ENCODE results near the gene GRIN2A.

Gene GRIN2A

DNA sequence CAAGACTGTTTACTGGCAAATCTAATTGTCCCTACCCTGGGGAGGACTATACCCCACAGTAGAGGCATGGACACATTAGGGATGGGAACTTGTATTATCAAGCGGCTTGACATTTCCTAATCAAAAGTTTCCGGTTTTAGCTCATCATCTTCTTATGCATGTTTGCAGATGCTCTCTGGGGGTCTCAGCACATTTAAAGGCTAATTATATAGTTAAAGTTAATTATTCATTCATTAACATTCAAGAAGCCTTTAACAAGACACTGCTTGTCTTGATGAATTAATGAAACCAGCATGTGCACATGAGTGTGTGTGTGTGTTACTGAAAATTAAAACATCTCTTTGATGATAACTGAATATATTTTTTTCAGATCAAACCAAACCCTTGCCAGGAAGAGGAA is 377.1 kb downstream of the GRIN2A start:
- no peak for DNase-seq

- DNase-seq: no peak
These were observed 380.1 kb downstream of the GRIN2A start for GRCh38 chr16:9802160-9802559.

DNA sequence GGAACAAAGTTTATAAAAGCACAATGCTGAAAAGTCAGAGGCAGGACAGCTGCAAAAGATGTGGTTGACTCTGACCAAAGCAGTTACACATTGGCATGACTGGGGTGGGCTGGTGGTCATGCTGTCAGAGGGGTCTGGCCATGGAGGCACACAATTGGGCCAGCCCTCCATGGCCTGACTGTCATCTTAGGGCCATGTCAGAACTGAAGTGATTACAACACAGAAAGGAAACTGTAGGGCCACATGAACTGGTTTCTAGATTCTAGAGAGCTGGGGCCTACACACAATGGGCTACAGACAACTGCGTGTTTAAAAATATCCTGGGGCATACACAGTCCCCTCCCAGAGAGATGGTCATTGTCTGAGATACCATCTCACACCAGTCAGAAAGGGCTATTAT is 380.6 kb downstream of the GRIN2A start:
- DNase-seq: no peak

DNA sequence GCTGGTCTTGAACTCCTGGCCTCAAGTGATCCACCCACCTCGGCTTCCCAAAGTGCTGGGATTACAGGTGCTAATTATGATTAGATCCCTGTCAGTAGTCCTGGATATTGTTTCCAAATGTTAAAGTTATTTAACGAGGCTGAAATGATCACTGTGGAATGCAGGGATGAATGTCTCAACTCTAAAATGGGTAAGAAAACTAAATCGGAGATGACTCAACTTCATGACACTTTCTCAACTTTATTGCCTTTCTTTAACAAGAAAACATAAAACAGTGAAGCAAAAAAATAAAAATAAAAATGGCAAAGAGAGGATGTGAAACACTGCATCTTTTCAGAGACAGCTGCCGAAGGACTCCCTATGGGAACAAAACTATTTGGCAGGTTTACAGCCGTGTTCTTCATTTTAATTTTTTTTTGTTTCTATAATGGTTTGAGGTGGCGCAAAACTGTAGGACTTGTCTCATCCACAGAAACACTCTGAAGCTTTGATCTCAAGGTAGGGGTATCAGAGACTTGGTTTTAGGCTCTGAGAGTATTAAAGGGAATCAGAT is 382.0 kb downstream of the GRIN2A start:
- no peak for DNase-seq

DNA sequence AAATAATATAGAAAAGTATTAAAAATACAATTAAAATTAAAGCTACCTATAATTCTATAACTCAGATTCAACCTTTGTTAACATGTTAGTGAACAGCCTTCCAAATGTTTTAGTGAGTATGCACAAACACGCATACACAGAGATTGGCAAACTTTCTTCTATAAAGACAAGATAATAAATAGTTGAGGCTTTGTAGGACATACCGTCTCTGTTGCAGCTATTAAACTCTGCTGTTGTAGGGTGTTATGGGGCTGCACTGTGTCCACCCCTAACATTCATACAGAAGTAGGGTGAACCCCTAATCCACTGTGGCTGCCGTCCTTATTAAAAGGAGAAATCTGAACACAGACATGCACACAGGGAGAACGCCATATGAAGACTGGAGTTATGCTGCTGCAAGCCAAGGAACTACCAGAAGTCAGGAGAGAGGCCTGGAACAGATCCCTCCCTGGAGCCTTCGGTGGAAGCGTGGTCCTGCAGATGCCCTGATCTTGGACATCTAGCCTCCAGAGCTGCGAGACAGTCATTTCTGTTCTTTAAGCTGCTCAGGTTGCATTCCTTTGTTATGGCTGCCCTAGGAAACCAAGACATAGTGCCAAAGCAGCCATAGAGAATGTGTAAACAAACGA is 383.2 kb downstream of the GRIN2A start:
- DNase-seq: no peak

DNA sequence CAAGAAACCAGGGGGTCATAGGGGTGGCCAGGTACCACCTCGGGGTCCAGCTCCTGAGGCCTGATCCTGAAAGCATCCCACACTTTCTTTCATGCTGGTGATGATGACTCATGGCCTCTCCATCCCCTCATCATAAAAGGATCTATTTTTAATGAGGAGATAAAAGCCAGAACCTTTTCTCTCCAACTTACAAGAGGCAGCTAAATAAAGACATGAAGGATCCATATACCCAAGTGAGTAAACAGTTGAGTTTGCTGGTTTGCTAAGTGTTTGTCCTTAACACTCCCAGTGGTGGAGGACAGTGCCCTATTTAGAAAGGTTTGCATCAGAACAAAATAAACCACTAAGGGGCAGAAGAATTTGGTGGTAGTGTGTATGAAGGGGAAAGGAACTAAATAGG is 383.8 kb downstream of the GRIN2A start:
- no peak for DNase-seq

DNA sequence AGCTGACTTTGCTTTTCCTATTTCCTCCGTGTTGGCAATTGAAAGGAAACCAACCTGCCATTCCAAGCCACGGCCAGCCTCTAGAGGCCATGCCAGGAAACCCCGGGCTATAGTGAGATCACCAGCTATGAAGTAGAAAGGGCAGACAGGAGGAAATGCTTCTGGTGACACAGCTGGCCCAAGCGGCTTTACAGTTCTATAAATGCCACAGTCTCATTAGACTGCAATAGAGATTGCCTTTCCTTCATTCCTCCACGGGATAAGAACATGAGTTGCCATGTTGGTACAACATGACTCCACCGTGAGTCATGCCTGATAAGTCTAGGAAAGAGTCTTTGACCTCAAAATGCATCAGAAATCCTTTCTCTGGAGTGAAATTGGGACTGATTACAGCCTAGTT is 384.9 kb downstream of the GRIN2A start:
- no peak for DNase-seq

DNA sequence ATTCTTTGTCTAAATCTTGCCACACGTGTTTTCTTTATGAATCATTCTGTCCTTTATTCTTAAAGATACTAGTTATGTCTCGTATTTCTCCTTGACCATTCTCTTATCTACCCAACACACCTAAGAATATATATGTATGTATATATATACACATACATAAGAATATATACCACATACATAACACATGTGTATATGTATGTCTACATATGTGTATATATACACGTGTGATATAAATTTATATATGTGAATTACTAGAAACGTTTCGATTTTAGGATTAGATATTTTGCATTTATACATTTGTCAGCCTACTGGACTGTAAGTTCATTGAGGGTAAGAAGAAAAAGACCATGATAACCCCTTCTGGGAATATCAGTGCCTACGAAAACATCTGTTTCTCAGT is 388.6 kb downstream of the GRIN2A start:
- DNase-seq: no peak

DNA sequence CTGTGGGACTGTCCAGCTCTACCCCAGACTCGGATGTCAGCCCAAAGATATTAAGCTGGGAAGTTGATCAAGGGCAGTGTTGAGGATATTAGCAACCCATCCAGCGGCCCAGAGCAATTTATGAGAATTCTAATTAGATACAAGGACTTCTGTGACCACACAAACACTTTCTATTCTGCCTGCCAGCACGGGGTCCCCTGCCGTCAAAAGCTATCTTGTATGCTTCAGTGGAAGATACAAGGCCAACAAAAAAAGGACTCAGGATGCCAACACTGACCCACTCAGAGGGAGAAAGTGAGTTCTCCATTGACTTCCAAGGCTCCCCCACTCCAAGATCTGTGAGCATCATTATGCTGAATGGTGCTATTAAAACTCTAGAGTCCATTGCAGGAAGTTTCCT is 390.7 kb downstream of the GRIN2A start:
- DNase-seq: no peak

DNA sequence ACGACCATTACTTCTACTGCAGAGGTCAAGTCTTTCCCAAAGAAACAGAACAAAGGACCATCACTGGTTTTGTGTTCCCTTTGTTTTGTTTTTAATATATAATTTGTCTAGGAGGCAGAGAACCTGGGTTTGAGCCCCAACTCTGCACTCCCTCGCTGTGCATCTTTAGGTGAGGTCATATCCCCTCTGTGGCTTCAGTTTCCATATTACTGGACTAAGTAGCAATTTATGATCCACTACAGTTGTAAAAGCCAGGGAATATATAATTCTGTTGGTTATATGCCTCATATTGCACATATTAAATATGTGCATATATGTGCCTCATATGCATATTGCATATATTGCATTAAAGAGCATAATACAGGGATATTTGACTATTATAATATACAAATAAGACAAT is 392.0 kb downstream of the GRIN2A start:
- DNase-seq: no peak

DNA sequence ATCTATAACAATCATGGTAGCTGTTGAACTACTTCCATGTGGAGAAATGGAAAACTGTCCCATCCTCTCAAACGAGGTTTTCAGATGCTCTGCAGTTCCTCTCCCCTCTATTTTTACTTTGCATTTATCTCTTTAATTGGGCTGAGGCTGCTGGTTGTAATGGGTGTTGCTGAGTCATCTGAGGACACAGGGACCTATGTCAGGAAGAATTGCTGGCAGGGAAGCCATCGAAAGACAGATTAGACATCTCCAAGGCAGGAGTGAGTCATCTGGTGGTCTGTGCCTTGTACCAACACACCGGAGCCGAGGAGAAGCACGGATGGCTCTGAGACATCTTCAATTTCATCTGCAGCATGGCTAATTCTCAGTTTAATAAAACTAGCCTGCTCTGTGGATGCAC is 394.5 kb downstream of the GRIN2A start:
- DNase-seq: no peak

- DNase-seq: no peak
These were observed 401.4 kb downstream of the GRIN2A start for GRCh38 chr16:9780831-9781230.

DNA sequence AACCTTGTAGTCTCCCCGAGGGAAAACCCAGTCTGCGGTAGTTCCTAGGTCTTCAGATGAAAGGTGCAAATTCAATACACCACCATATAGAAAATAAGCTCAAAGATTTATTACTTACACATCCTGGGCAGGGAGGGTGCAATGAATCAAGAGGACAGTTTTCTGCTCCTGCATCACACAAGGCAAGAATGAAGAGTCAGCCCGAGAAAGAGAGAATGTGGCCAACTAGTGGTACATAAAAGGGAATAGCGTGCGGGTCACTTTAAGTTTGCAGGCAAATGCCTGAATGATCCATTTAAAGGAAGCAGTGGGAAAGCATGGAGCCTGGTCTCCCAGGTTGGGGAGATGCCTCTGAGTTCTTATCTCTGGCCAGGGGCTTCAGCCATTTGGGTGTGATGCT is 403.4 kb downstream of the GRIN2A start:
- DNase-seq: no peak

DNA sequence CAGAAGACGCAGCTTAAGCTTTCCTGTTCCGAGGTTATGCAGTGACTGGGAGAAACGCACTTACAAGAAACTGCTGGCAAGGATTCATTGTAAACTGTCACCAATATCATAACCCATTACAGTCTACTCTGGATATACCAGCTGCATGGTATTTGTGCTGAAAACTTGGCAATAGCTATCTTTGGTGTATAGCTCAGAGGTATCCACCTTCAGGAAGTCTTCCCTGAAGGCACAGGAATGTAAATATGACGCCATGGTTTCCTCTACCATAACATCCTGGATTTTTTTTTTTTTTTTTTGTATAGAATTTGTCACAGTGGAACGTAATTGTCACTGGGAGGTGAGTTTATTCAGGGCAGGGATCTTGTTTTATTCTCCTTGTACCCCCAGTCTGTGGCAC is 406.2 kb downstream of the GRIN2A start:
- DNase-seq: no peak

- DNase-seq: no peak
These were observed 408.9 kb downstream of the GRIN2A start for GRCh38 chr16:9773289-9773688.

- DNase-seq: no peak
These were observed 409.6 kb downstream of the GRIN2A start for GRCh38 chr16:9772526-9773225.

DNA sequence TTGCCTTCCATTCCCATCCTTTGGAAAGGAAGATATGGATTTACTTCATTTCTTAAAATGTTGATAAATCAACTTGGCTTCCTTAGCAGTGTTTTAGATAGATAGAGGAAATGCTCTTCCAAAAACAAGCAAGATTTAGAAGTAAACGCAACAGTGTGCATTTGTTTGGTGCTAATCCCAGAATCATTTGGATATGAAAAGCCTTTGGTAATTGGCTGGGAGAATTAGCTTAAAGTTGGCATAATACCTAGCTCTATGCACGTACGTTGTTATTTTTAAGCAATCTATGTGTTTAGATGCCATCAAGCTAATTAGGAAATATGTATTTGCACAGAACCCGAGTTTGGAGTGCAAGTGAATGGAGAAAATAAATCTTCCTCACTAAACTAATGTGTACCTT is 415.3 kb downstream of the GRIN2A start:
- DNase-seq: no peak

- no peak for DNase-seq
These were observed 418.7 kb downstream of the GRIN2A start for GRCh38 chr16:9763505-9763904.

- DNase-seq: no peak
These were observed 420.4 kb downstream of the GRIN2A start for GRCh38 chr16:9761870-9762269.

- no peak for DNase-seq
These were observed 424.5 kb downstream of the GRIN2A start for GRCh38 chr16:9757687-9758086.

DNA sequence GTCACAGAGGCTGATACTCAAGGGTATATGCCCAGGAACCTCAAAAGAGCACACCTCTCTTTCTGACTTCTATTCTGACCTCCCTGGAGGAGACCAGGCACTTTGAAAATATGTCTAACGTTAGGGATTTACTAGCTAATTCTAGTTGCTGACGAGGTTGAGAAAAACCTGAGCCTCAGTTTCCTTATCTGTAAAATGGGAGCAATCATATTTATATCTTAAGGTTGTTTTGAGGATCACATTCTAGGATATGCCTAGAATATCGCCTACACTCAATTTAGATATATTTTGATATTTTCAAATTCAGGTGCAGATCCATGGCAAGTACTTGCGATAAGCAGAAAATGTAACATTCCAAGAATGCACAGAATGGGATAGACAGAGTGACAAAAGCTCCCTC is 425.8 kb downstream of the GRIN2A start:
- DNase-seq: no peak

DNA sequence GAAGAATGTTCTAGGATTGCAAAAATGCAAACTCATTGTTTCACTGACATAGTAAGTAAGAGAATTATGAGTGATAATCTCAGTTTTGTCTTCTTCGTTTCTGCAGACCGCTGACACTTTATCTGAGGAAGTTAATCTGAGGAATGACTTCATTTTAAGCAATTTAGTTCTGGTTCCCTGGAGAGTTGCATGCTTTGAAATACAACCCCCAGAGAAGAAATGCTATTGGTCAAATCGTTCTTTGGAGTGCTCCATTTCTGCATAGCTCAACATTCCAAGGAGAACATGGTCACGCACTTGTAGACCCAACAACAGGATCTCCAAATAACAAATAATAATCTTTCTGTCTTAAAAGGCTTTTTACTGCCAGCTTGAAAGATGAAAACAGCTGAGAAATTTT is 427.1 kb downstream of the GRIN2A start:
- DNase-seq: no peak

DNA sequence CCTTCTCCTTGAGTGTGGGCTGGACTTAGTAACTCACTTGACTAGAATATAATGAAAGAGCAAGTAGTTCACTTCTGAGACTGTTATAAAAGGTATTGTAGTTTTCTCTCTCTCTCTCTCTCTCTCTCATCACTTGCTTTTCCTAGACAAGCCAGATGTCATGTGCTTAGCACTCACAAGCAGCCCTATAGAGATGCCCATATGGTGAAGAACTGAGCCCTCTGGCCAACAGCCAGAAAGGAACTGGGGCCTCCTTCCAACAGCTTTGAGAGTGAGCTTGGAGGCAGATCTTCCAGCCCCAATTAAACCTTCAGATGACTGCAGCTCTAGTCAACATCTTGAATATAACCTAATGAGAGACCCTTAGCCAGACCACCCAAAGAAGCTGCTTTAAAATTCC is 440.5 kb downstream of the GRIN2A start:
- no peak for DNase-seq

DNA sequence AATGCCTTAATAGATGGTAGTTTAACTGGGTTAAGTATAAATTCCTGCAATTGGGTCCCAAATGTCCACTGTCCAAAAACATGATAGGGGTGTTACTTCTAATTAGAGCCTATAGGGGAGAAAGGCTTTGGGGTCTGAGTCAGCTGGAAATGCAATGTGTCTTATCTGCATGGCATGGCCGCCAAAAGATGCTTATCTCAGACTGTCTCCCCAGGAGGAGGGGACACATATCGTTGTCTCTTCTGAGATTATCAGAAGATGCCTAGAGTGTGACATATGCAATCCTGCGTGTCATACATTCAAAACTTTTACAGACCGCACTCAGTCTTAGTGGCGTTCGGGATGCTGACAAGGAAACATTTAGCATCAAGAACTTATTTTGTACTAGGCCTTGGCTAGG is 442.9 kb downstream of the GRIN2A start:
- no peak for DNase-seq

DNA sequence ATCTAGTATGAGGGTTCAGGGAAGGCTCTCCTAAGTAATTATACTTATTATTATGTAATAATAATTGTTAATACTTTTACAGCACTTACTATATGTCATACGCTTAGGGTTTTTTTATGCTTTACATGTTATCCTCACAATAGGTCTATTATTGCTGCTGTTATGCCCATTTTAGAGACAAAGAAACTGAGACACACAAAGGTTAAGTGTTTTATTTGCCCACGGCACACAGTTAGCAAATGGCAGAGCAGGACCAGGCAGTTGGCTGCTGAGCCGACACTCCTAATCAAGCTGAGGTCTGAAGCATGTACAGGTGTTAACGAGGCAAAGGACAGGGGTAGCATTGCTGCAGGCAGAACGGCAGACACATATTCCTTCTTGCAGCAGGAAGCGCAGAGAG is 443.5 kb downstream of the GRIN2A start:
- no peak for DNase-seq
